Inflammatory macrophage treated with lipopolysaccharide for 1 hour (primary cell): ENCODE data around the gene BRMS1L.

Experiments used
- DNase-seq, 2 donors: peaks; one replicate each; pipeline ENCODE4 v3.0.0-alpha.2; 2020 to 2022

Gene BRMS1L

GRCh38 chr14:35866595-35867279 lies 40.6 kb downstream of the BRMS1L start:
- DNase-seq = no peak

GRCh38 chr14:35867280-35867629 lies 41.1 kb downstream of the BRMS1L start:
- no peak for DNase-seq

- no peak for DNase-seq
These were observed 49.2 kb downstream of the BRMS1L start for GRCh38 chr14:35875296-35875695.

GRCh38 chr14:35877276-35877675 lies 51.1 kb downstream of the BRMS1L start:
- no peak for DNase-seq

GRCh38 chr14:35878272-35879150 lies 52.4 kb downstream of the BRMS1L start:
- DNase-seq = peak; percentile 81 to 98

GRCh38 chr14:35879151-35879648 lies 53.1 kb downstream of the BRMS1L start:
- peak; percentile 66 to 95 for DNase-seq

GRCh38 chr14:35879654-35880249 lies 53.6 kb downstream of the BRMS1L start:
- DNase-seq = peak; percentile 17 to 31

- no peak for DNase-seq
These were observed 55.1 kb downstream of the BRMS1L start for GRCh38 chr14:35881280-35881679.

- DNase-seq = peak; percentile 17 to 43
These were observed 57.6 kb downstream of the BRMS1L start for GRCh38 chr14:35883677-35884293.

GRCh38 chr14:35890308-35890707 lies 64.2 kb downstream of the BRMS1L start:
- no peak for DNase-seq

GRCh38 chr14:35895256-35895655 lies 69.1 kb downstream of the BRMS1L start:
- no peak for DNase-seq

GRCh38 chr14:35897616-35898111 lies 71.5 kb downstream of the BRMS1L start:
- no peak for DNase-seq

GRCh38 chr14:35898217-35898775 lies 72.2 kb downstream of the BRMS1L start:
- no peak for DNase-seq

- DNase-seq = no peak
These were observed 74.6 kb downstream of the BRMS1L start for GRCh38 chr14:35900741-35901140.

- DNase-seq = no peak
These were observed 83.5 kb downstream of the BRMS1L start for GRCh38 chr14:35909665-35910064.

GRCh38 chr14:35910191-35910590 lies 84.1 kb downstream of the BRMS1L start:
- no peak for DNase-seq

- DNase-seq = no peak
These were observed 85.0 kb downstream of the BRMS1L start for GRCh38 chr14:35911097-35911496.

- no peak for DNase-seq
These were observed 89.0 kb downstream of the BRMS1L start for GRCh38 chr14:35915185-35915584.

GRCh38 chr14:35915775-35916174 lies 89.6 kb downstream of the BRMS1L start:
- no peak for DNase-seq
